IPS-20b (cell line): ENCODE results near the gene TAOK2.
A peak's percentile ranks its signal among the peaks of the same experiment; 100 is the strongest.

ENCODE experiments used
- H3K27ac ChIP-seq: one replicate; pipeline ENCODE4 v1.5.1; 2013; ENCODE audit warnings: low read length
- H3K27me3 ChIP-seq: 2 replicates; pipeline ENCODE4 v1.6.1; 2013; ENCODE audit warnings: mild to moderate bottlenecking, low read length, inconsistent platforms; ENCODE audit not compliant: insufficient read depth
- H3K36me3 ChIP-seq: 2 replicates; pipeline ENCODE4 v1.6.1; 2013; ENCODE audit warnings: low read depth, mild to moderate bottlenecking, inconsistent platforms, low read length, moderate library complexity; ENCODE audit not compliant: insufficient read depth
- H3K4me1 ChIP-seq: 2 replicates; pipeline ENCODE4 v1.6.1; 2013; ENCODE audit warnings: mild to moderate bottlenecking, control low read depth, inconsistent platforms, low read length, moderate library complexity; ENCODE audit not compliant: insufficient read depth
- H3K4me3 ChIP-seq: 2 replicates; pipeline ENCODE4 v1.5.1; 2013; ENCODE audit warnings: mild to moderate bottlenecking, low read length, inconsistent platforms
- H3K9ac ChIP-seq: 2 replicates; pipeline ENCODE4 v1.6.1; 2013; ENCODE audit warnings: low read depth, mild to moderate bottlenecking, inconsistent platforms, low read length, moderate library complexity
- H3K9me3 ChIP-seq: 2 replicates; pipeline ENCODE4 v1.6.1; 2013; ENCODE audit warnings: mild to moderate bottlenecking, low read depth, low read length, inconsistent platforms; ENCODE audit not compliant: insufficient read depth

TAOK2 gene

GRCh38 chr16:29971304-29971703 lies 2.4 kb upstream of the TAOK2 start:
- Histone ChIP-seq H3K4me1 (peaks cover 16% of the 10 kb centered on the region), H3K4me3 (no peak overlapping the region), H3K9ac (no peak overlapping the region), H3K9me3 (peaks cover 10% of the 10 kb centered on the region), H3K27ac (no peak overlapping the region), H3K27me3 (peaks cover 14% of the 10 kb centered on the region), H3K36me3 (peaks cover 24% of the 10 kb centered on the region)

GRCh38 chr16:29972500-29972899 lies 1.2 kb upstream of the TAOK2 start:
- Histone ChIP-seq H3K27ac (no peak overlapping the region), H3K27me3 (peaks cover 14% of the 10 kb centered on the region), H3K36me3 (peaks cover 24% of the 10 kb centered on the region), H3K9ac (no peak overlapping the region), H3K9me3 (peaks cover 10% of the 10 kb centered on the region), H3K4me3 (no peak overlapping the region), H3K4me1 (peaks cover 22% of the 10 kb centered on the region)

- peaks cover 22% of the 10 kb centered on the region for H3K4me1 ChIP-seq
- H3K36me3 ChIP-seq = peaks cover 27% of the 10 kb centered on the region
- H3K27me3 ChIP-seq = peaks cover 14% of the 10 kb centered on the region
- peaks cover 10% of the 10 kb centered on the region for H3K9me3 ChIP-seq
- no peak overlapping the region for H3K4me3 ChIP-seq
- H3K9ac ChIP-seq = no peak overlapping the region
- no peak overlapping the region for H3K27ac ChIP-seq
Observed at GRCh38 chr16:29972992-29973383, 680 bp upstream of the TAOK2 start.

GRCh38 chr16:29974291-29975133 lies 844 bp downstream of the TAOK2 start:
- Histone ChIP-seq H3K9ac (peak overlapping the region; percentile 92), H3K4me3 (peak overlapping the region; percentile 86), H3K9me3 (peaks cover 10% of the 10 kb centered on the region), H3K27me3 (peaks cover 14% of the 10 kb centered on the region), H3K4me1 (peaks cover 22% of the 10 kb centered on the region), H3K36me3 (peaks cover 32% of the 10 kb centered on the region), H3K27ac (no peak overlapping the region)

DNA sequence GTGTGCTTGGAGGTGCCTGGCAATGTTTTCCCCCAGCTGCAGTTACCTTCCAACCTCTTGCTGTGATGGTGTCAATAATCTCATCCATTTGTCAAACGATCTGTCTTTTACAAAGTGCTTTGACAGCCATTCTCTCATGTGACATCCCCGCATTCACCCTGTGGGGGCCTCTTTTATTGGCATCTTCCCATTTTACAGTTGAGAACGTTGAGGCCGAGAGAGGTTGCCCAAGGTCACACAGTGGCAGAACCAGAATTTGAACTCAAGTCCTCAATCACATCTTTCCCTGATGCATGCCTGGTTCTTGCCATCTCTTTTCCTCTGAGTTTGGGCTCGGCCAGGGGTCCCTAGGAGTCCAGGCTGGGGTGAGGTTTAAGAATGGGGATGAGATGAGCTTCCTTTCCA lies 1.5 kb downstream of the TAOK2 start:
- Histone ChIP-seq H3K36me3 (peaks cover 38% of the 10 kb centered on the region), H3K4me3 (peak overlapping the region; percentile 86), H3K9ac (peak overlapping the region; percentile 92; the same call in 1 of the 2 replicates), H3K4me1 (peaks cover 22% of the 10 kb centered on the region), H3K9me3 (peaks cover 10% of the 10 kb centered on the region), H3K27ac (no peak overlapping the region), H3K27me3 (peaks cover 14% of the 10 kb centered on the region)

GRCh38 chr16:29975811-29976511 lies 2.3 kb downstream of the TAOK2 start:
- H3K9ac ChIP-seq = peak overlapping the region; percentile 7
- peaks cover 22% of the 10 kb centered on the region for H3K4me1 ChIP-seq
- H3K36me3 ChIP-seq = peaks cover 47% of the 10 kb centered on the region
- H3K27me3 ChIP-seq = peaks cover 14% of the 10 kb centered on the region
- H3K27ac ChIP-seq = no peak overlapping the region
- peaks cover 10% of the 10 kb centered on the region for H3K9me3 ChIP-seq
- H3K4me3 ChIP-seq = peak overlapping the region; percentile 86

DNA sequence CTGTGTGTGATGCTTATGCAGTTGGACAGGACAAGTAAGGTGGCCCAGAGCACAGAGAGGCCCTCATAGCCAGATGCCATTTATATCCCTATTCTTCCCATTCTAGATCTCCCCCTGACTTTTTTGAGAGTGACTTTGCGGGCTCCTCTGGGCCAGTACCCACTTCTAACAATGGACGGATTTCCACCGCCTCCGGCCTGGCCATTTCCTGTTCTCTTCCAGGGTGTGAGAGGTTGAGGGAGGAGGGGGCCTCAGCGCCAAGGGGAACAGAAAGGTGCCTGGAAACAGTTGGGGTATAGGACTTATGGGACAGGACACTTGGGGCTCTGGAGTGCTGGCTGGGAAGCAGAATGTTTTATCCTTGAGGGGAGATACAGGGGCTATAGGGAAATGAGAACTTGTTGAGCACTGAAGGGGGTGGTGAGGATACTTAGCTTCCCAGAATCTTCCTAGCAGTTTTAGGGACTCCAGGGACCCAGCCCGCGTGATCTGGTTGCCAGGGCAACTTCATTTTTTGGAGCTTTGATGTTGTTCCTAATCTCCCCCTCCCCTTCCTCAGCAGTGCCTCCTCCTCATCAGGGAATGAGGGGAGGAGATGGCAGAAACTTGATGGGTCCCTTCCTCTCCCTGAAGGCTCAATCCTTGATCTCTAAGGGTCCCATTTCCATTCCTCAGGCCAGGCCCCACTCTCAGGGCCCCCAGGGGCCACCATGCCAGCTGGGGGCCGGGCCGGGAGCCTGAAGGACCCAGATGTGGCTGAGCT lies 3.6 kb downstream of the TAOK2 start:
- H3K9me3 ChIP-seq = peaks cover 10% of the 10 kb centered on the region
- peaks cover 22% of the 10 kb centered on the region for H3K4me1 ChIP-seq
- peak overlapping the region; percentile 86; the same call in 1 of the 2 replicates for H3K4me3 ChIP-seq
- H3K27me3 ChIP-seq = peaks cover 9% of the 10 kb centered on the region
- H3K9ac ChIP-seq = no peak overlapping the region; the same call in 1 of the 2 replicates
- no peak overlapping the region for H3K27ac ChIP-seq
- peaks cover 55% of the 10 kb centered on the region for H3K36me3 ChIP-seq

DNA sequence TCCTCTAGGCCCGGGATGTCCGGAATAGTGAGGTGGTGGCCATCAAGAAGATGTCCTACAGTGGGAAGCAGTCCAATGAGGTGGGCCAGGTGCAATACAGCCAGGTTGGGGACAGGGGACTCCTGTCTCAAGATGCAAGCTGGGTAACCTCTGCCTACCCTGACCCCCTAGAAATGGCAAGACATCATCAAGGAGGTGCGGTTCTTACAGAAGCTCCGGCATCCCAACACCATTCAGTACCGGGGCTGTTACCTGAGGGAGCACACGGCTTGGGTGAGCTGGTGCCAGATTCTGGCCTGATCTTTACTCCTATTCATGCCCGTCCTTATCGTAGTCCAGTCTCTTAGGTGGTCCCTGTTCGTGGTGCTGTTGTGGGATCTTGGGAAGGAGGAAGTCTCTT lies 4.4 kb downstream of the TAOK2 start:
- H3K4me1 ChIP-seq = peaks cover 22% of the 10 kb centered on the region
- no peak overlapping the region for H3K27ac ChIP-seq
- H3K9ac ChIP-seq = no peak overlapping the region
- H3K4me3 ChIP-seq = no peak overlapping the region
- peaks cover 55% of the 10 kb centered on the region for H3K36me3 ChIP-seq
- H3K27me3 ChIP-seq = peaks cover under 1% of the 10 kb centered on the region; the same call in 1 of the 2 replicates
- H3K9me3 ChIP-seq = peaks cover 2% of the 10 kb centered on the region

GRCh38 chr16:29978564-29979270 lies 5.0 kb downstream of the TAOK2 start:
- Histone ChIP-seq H3K27me3 (no peaks in the 10 kb centered on the region), H3K27ac (no peak overlapping the region), H3K4me1 (peaks cover 22% of the 10 kb centered on the region), H3K9me3 (no peaks in the 10 kb centered on the region), H3K36me3 (peaks cover 62% of the 10 kb centered on the region), H3K9ac (no peak overlapping the region), H3K4me3 (no peak overlapping the region)

- no peaks in the 10 kb centered on the region for H3K4me1 ChIP-seq
- H3K9ac ChIP-seq = no peak overlapping the region
- peaks cover 92% of the 10 kb centered on the region for H3K36me3 ChIP-seq
- no peaks in the 10 kb centered on the region for H3K27me3 ChIP-seq
- H3K4me3 ChIP-seq = no peak overlapping the region
- no peak overlapping the region for H3K27ac ChIP-seq
- no peaks in the 10 kb centered on the region for H3K9me3 ChIP-seq
Observed at GRCh38 chr16:29982560-29983419, 9.1 kb downstream of the TAOK2 start.
